Ureter (tissue), 1 donor: ENCODE measurements around the gene PSTPIP1. TPM values are rescaled to one million over a fixed set of nuclear protein-coding genes. Genes with fewer than 3 reads are reported as not detected.

Experiments used
- DNase-seq: peaks from one replicate; pipeline ENCODE4 v3.0.0-alpha.2; 2020; ENCODE audit warnings: low spot score
- total RNA-seq: library from RNA; stranded (reverse); gene quantifications from one replicate; pipeline ENCODE4 v1.2.4, GENCODE V29; 2023
- donor health status: DM: yes; HTN: yes; CAD: no.

The PSTPIP1 gene
- total RNA-seq, 1 donor from 2014 or later: 12.3 TPM

DNA sequence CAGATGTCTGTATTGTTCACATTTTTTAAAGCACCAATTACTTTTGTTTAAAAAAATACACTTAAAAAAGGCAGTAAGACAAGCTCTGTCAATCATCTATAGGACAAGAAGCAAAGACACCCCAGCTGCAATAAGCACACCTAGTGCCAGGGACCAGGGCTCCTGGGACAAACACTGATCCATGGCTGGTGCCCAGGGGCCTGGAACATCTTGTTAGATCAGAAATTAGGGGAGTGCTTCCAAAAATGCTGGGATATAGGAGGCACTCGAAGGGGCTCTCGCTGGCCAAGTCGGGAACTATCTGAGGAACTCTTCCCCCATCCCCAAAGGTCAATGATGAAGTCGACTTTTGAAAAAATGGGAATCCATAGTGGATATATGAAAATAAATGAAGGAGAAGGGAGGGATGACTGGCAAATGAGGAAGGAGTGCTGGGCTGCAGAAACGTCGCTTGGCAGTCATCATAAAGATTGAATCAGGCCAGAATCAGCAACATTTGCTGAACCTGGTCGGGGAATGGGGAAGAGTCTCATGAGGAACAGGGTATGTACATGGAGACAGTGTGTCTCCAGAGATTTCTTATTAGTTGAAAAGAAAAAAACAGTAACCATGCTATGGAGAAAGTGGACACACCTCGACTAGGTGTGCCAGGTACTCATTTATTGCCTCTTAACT lies 47.5 kb downstream of the PSTPIP1 start:
- no peak for DNase-seq

DNA sequence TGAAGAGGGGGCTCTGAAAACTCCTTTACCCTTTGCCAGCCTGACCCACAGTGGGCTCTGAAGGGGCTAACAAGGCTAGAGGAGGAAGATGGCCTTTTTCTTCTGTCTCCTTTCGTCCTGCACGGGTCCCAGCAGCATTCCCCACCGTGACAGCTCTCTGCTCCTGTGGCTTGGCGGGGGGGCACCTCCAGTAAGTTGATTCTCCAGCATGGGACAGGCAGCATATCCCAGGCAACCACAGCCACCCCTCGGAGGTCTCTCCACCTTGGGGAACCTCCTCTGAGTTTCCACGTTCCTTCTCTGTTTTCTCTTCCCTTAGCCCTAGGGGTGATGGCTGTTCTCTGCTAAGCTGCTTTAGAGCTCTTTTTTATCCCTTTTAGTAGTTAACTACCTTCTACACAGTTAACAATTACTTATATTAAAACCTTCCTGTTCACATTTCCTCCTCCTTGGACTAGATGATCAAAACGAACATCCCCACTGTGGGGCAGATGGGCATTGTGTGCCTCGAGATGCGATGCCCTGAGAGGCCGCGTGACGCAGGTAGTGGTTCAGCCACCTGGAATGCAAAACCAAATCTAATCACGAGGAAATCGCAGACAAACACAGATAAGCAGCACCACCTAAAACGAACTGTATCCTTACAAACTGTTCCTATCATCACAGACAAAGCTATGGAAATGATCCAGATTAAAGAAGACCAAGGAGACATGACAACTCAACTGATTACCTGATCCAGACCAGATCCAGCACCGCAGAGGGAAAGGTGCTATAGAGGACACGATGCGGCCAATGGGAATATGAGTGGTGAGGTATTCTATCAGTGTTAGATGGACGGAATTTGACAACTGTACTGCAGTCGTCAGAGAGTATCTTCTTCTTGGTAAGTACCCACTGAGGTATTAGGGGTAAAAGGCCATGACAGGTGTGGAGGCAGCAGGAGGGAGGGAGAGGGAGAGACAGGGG lies 48.3 kb downstream of the PSTPIP1 start:
- no peak for DNase-seq

- DNase-seq: no peak
Measured at GRCh38 chr15:77044228-77045042, 49.5 kb downstream of the PSTPIP1 start.

DNA sequence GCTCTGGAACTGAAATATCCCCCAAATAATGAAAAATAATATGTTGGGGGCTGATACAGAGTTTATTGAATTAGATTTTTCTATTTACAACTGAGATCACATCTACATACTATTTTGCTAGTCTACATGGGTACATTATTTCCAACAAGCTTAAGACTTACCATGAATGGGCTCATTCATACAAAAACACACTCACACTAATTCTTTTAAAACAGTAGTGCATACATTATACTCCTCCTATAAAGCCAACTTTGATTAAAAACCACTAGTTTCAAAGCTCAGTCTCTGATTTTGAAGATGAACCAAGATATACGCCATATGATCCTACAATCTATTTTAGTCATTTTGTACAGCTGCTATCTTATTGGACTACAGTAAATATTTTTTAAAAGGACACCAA lies 51.1 kb downstream of the PSTPIP1 start:
- DNase-seq: no peak

DNA sequence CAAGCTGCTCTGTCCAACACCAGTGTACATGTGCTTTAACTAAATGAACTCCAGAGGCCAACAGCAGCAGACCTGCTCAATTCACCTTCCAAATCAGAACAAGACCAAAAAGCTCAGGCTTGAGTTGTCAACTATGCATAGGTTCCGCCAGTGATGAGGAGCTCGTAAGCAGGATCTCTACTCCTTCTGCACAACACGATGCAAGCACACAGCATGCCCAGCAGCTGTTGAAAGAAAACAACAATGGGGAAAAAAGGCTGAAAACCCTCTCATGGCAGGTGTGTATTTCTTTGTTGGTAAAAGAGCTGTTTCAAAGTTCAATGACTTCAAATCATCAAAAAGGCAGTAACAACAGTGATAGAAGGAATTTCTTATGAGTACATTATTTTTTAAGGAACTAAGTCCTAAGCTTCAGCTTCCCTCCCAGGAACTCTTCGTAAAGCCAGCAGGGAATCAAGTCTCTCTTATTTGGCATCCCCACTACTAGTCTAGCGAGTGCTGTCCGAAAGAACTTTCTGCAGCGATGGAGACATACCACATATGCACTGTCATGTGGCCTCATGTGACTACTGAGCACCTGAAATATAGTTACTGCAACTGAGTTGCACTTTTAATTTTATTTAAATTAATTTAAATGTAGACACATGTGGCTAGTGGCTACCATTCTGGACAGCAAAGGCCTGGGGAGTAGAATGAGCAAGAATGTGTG lies 51.9 kb downstream of the PSTPIP1 start:
- no peak for DNase-seq

GRCh38 chr15:77048135-77048876 lies 53.4 kb downstream of the PSTPIP1 start:
- DNase-seq: no peak

DNA sequence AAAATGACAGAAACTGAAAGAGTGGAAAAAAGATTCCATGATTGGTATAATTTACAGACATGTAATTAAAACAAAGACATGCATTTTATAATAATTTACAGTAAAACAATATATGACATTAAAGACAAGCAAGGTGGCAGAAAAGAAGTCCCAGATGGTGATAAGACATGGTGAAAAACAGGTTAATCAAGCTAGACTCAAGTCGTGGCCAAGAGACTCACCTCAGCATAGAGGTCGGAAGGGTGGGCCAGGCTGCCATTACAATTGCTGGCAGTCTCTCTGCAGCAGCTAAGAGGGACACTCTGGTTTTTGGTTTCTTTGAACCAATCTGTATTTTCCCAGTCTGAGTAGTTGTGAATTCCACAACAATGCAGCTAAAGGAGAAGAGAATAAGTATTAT lies 57.6 kb downstream of the PSTPIP1 start:
- no peak for DNase-seq

GRCh38 chr15:77053709-77054108 lies 58.8 kb downstream of the PSTPIP1 start:
- no peak for DNase-seq

GRCh38 chr15:77057072-77057471 lies 62.1 kb downstream of the PSTPIP1 start:
- no peak for DNase-seq

DNA sequence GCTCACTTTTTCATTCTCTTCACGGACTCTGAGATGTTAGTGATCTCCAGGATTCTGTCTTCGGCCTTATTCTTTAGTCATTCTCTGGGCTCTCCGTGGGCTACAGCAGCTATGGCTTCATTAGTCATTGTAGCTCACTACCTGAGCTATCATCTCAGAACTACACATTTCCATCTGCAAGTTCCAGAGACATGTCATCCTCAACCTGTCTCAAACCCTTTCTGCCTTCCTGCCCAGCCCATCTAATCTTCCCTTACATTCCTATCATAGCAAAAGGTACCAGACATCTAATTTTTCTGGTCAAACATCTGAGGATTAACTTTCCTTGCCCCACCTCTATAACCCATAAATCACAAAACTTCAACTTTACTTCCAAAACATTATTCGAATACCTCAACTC lies 62.8 kb downstream of the PSTPIP1 start:
- no peak for DNase-seq

GRCh38 chr15:77058468-77058867 lies 63.5 kb downstream of the PSTPIP1 start:
- DNase-seq: no peak

- DNase-seq: no peak
Measured at GRCh38 chr15:77059786-77060361, 64.9 kb downstream of the PSTPIP1 start.

GRCh38 chr15:77060546-77060945 lies 65.6 kb downstream of the PSTPIP1 start:
- DNase-seq: no peak

DNA sequence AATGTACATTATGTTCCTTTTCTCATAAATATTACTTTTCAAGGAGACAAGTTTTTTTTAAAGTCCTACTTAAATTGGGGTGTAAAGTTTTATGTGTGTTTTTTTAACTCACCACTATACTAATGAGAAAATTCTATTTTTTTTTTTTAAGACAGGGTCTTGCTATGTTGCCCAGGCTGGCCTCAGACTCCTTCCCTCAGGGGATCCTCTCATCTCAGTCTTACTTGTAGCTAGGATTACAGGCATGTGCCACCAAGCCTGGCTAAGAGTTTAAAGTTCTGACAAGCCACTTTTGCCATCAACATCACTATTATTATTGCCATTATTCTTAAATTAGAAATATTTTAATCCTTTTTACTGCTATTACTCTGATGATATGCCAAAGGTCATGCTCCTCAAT lies 68.3 kb downstream of the PSTPIP1 start:
- DNase-seq: no peak

GRCh38 chr15:77064063-77064462 lies 69.1 kb downstream of the PSTPIP1 start:
- DNase-seq: no peak

DNA sequence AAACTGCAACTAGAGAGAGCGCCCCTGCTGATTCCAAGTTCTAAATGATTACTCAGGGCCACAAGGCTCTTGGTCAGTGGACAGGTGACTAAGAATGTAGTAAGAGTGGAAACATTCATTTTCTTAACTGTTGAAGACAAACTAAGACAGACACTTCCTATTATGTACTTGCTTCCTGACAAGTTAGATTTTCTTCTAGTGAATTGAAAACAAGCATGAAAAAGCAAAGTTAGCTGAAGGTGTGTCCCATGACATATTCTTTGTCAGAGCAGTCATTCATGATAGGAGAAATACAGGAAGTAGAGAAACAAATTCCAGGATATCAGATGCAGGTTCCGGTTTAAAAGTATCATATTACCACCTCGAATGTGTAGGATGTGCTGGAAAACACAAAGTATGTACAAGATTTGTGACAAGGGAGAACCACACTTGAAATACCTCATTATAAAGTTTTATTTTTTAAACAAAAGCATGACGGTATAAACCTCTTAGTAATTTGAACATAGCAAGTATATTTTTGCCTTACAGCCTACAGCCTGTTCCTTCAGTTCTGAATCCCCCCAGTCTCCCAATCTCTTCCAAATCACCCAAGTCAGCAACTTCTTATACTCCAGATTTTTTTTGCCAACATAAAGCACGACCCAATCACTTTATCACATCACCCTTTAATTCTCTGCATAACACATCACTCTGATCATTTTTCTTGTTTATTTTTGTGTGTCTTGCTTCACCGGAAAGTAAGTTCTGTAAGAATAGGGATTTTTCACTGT lies 69.8 kb downstream of the PSTPIP1 start:
- DNase-seq: no peak

DNA sequence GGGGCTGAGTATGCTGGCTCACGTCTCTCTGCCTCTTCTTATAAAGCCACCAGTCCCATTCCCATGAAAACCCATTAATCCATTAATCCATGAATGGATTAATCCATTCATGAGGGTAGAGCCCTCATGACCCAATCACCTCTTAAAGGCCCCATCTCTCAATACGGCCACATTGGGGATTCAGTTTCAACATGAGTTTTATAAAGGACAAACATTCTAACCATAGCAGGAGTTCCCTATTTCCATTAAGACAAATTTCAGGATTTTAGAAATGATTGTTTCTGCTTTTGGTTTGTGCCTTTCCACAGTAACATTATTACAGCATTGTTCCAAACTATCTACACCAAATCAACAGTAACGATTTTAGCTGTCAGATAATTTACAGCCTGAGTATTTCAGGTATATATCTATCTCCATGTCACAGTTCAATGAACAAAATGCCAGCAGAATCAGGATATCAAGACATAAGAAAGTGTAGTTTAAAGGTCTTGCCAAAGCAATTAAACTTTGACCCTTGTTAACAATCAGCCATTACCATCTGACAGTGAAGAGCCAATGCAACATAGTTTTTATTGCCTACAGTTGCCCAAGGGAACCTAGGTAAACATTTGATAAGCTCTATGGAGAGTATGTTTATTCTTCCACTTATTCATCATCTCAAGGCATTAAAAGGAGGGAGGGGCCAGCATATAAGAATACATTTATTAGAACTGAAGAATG lies 72.2 kb downstream of the PSTPIP1 start:
- no peak for DNase-seq

DNA sequence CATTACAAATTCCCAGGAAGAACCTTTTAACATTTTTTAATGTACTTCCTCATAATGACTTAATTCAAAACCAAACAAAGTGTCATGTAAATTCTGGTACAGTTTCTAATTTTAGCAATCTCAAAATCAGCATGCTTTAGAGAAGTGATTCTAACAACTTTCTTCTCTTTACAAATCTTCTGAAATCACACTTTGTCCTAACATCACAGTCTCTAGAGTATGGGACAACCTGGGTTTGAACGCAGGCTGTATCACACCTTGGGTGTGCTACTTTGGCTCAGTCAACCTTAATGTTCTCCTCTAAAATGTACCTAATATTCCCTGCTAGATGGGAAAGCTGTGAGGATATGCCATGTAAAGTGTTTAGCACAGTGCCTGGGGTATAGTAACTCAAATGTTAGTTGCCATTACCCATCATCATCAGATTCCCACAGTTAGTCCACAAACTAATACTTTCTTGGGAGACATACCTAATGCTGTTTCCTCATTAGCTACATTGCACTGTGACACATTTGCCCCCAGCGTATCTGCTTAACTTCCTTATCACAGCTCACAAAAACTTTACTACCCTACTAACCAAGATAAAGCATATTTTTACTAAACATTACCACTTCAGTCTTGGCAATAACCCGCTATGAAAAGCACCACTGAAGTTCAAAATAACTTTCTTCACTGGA lies 72.9 kb downstream of the PSTPIP1 start:
- no peak for DNase-seq
